H9 (cell line): Measurements from ENCODE around the gene SCAF4. TPM values are rescaled to one million over a fixed set of nuclear protein-coding genes. Genes with fewer than 3 reads are reported as not detected.

Experiments used
- DNase-seq: peaks from one replicate; pipeline ENCODE4 v3.0.0-alpha.2; 2017
- H2AFZ ChIP-seq: one replicate; pipeline ENCODE4 v1.6.1; 2013; ENCODE audit warnings: mild to moderate bottlenecking, low read length, control low read depth, moderate library complexity
- H2AK5ac ChIP-seq: 2 replicates; pipeline ENCODE4 v1.6.1; 2013; ENCODE audit warnings: low read length, control low read depth, mixed read lengths; ENCODE audit not compliant: insufficient read length
- H2BK120ac ChIP-seq: one replicate; pipeline ENCODE4 v1.6.1; 2013; ENCODE audit warnings: low read depth, mild to moderate bottlenecking, low read length, control low read depth, inconsistent platforms; ENCODE audit not compliant: poor library complexity, severe bottlenecking
- H2BK12ac ChIP-seq: 2 replicates; pipeline ENCODE4 v1.6.1; 2013; ENCODE audit warnings: low read length, control low read depth, mixed read lengths, low read depth; ENCODE audit not compliant: insufficient read length
- H2BK15ac ChIP-seq: 2 replicates; pipeline ENCODE4 v1.6.1; 2013; ENCODE audit warnings: low read depth, low read length, control low read depth
- H2BK20ac ChIP-seq: one replicate; pipeline ENCODE4 v1.6.1; 2013; ENCODE audit warnings: low read depth, mild to moderate bottlenecking, low read length, control low read depth, inconsistent platforms; ENCODE audit not compliant: poor library complexity, severe bottlenecking
- H2BK5ac ChIP-seq: 2 replicates; pipeline ENCODE4 v1.6.1; 2013; ENCODE audit warnings: low read length, control low read depth, mixed read lengths; ENCODE audit not compliant: insufficient read length
- H3K14ac ChIP-seq: 2 replicates; pipeline ENCODE4 v1.6.1; 2013; ENCODE audit warnings: low read length, control low read depth; ENCODE audit not compliant: insufficient read depth
- H3K18ac ChIP-seq: 2 replicates; pipeline ENCODE4 v1.6.1; 2013; ENCODE audit warnings: low read depth, mild to moderate bottlenecking, mixed read lengths, low read length, control low read depth; ENCODE audit not compliant: insufficient read length
- H3K23ac ChIP-seq: 2 replicates; pipeline ENCODE4 v1.6.1; 2013; ENCODE audit warnings: low read length, control low read depth, mixed read lengths, low read depth; ENCODE audit not compliant: insufficient read length
- H3K23me2 ChIP-seq: 2 replicates; pipeline ENCODE4 v1.6.1; 2013; ENCODE audit warnings: low read depth, mild to moderate bottlenecking, mixed read lengths, low read length, control low read depth; ENCODE audit not compliant: insufficient read length, poor library complexity, severe bottlenecking
- H3K27ac ChIP-seq: 2 replicates; pipeline ENCODE4 v1.5.1; 2013; ENCODE audit warnings: low read length, control low read depth, mixed read lengths, low read depth; ENCODE audit not compliant: insufficient read length
- H3K27me3 ChIP-seq: 2 replicates; pipeline ENCODE4 v1.6.1; 2013; ENCODE audit warnings: low read length, control low read depth, inconsistent platforms; ENCODE audit not compliant: insufficient read depth
- H3K4ac ChIP-seq: 2 replicates; pipeline ENCODE4 v1.6.1; 2013; ENCODE audit warnings: low read depth, mild to moderate bottlenecking, control low read depth, inconsistent platforms, low read length, moderate library complexity
- H3K4me1 ChIP-seq: 2 replicates; pipeline ENCODE4 v1.6.1; 2013; ENCODE audit warnings: low read length, control low read depth, inconsistent platforms; ENCODE audit not compliant: insufficient read depth
- H3K4me2 ChIP-seq: 2 replicates; pipeline ENCODE4 v1.6.1; 2013; ENCODE audit warnings: low read length, control low read depth, mixed read lengths; ENCODE audit not compliant: insufficient read length, insufficient read depth
- H3K56ac ChIP-seq: 2 replicates; pipeline ENCODE4 v1.6.1; 2013; ENCODE audit warnings: low read depth, mild to moderate bottlenecking, mixed read lengths, low read length, control low read depth; ENCODE audit not compliant: insufficient read length
- H3K79me1 ChIP-seq: 2 replicates; pipeline ENCODE4 v1.6.1; 2013; ENCODE audit warnings: low read depth, mild to moderate bottlenecking, moderate library complexity, low read length, control low read depth, inconsistent platforms; ENCODE audit not compliant: insufficient read depth, poor library complexity, severe bottlenecking
- H3K79me2 ChIP-seq: 2 replicates; pipeline ENCODE4 v1.6.1; 2013; ENCODE audit warnings: low read length, control low read depth, inconsistent platforms; ENCODE audit not compliant: insufficient read depth
- H3K9ac ChIP-seq: 2 replicates; pipeline ENCODE4 v1.6.1; 2013; ENCODE audit warnings: low read length, control low read depth, mixed read lengths; ENCODE audit not compliant: insufficient read length; ENCODE audit errors: extremely low read depth
- H3K9me3 ChIP-seq: one replicate; pipeline ENCODE4 v1.6.1; 2013; ENCODE audit warnings: low read depth, low read length, inconsistent platforms; ENCODE audit not compliant: control insufficient read depth
- H3T11ph ChIP-seq: one replicate; pipeline ENCODE4 v1.6.1; 2013; ENCODE audit warnings: mild to moderate bottlenecking, low read length, control low read depth, inconsistent platforms
- H4K20me1 ChIP-seq: one replicate; pipeline ENCODE4 v1.6.1; 2013; ENCODE audit not compliant: control insufficient read depth, insufficient read length, insufficient read depth
- H4K5ac ChIP-seq: 2 replicates; pipeline ENCODE4 v1.6.1; 2013; ENCODE audit warnings: low read depth, mild to moderate bottlenecking, mixed read lengths, low read length, control low read depth; ENCODE audit not compliant: insufficient read length
- H4K8ac ChIP-seq: replicated peaks from 2 replicates; pipeline ENCODE4 v1.6.1; 2013; ENCODE audit warnings: low read length, control low read depth, mixed read lengths, low read depth; ENCODE audit not compliant: insufficient read length
- H4K91ac ChIP-seq: 2 replicates; pipeline ENCODE4 v1.6.1; 2013; ENCODE audit warnings: low read depth, mild to moderate bottlenecking, moderate library complexity, mixed read lengths, low read length, control low read depth; ENCODE audit not compliant: insufficient read length
- H3K27ac Mint-ChIP-seq, 3 experiments: 2 replicates in 2 of 3; 3 replicates in 1 of 3; pipeline ENCODE4 v1.8.0; 2020 to 2021; ENCODE audit warnings: mixed read lengths in 3 of 3, mild to moderate bottlenecking in 1 of 3, moderate library complexity in 1 of 3
- H3K27me3 Mint-ChIP-seq: 2 replicates; pipeline ENCODE4 v1.8.0; 2021; ENCODE audit warnings: low read depth, mild to moderate bottlenecking, moderate library complexity, mixed read lengths
- H3K36me3 Mint-ChIP-seq, 3 experiments: 2 replicates in 2 of 3; 3 replicates in 1 of 3; pipeline ENCODE4 v1.8.0; 2020 to 2021; ENCODE audit warnings: low read depth in 3 of 3, mixed read lengths in 3 of 3; ENCODE audit not compliant: insufficient read depth in 1 of 3
- H3K4me1 Mint-ChIP-seq, 2 experiments: 2 replicates each; pipeline ENCODE4 v1.8.0; 2020; ENCODE audit warnings: mixed read lengths in 2 of 2
- H3K4me3 Mint-ChIP-seq, 2 experiments: 2 replicates in 1 of 2; 3 replicates in 1 of 2; pipeline ENCODE4 v1.8.0; 2020 to 2021; ENCODE audit warnings: mild to moderate bottlenecking in 2 of 2, mixed read lengths in 2 of 2, moderate library complexity in 1 of 2
- H3K9me3 Mint-ChIP-seq, 2 experiments: 2 replicates in 1 of 2; 3 replicates in 1 of 2; pipeline ENCODE4 v1.8.0; 2020; ENCODE audit warnings: mild to moderate bottlenecking in 2 of 2, mixed read lengths in 2 of 2, moderate library complexity in 1 of 2
- CTCF ChIP-seq: fragments of 200-600 bp; sonication (generic); conservative IDR thresholded peaks from 3 replicates; pipeline ENCODE4 v1.8.0; 2021; ENCODE audit warnings: antibody characterized with exemption, mild to moderate bottlenecking
- WGBS: extraction: QIAGEN DNeasy Blood & Tissue Kit; methylation state at CpG from one replicate; pipeline ENCODE4 v1.1.7; 2013; ENCODE audit warnings: missing lambda C conversion rate, low lambda C conversion rate, mixed read lengths; ENCODE audit not compliant: insufficient read length; ENCODE audit errors: extremely low coverage; 5-methylcytosine and 5-hydroxymethylcytosine counted together
- total RNA-seq: library from RNA; stranded (reverse); gene quantifications from 2 replicates; pipeline ENCODE4 v1.2.1, GENCODE V29; 2021

The SCAF4 gene
- total RNA-seq, 1 experiment from 2014 or later, result 76.8 TPM

- H3K9me3 ChIP-seq, result no peaks in the 10 kb centered on the region
- Mint-ChIP-seq H3K36me3 (peaks cover 0 to 9% (median 2%) of the 10 kb centered on the region in 3 experiments; a peak in 1 of 7 replicates), H3K27me3 (no peaks in the 10 kb centered on the region), H3K4me3 (no peak overlapping the region), H3K4me1 (no peaks in the 10 kb centered on the region), H3K9me3 (peaks cover 4 to 10% of the 10 kb centered on the region in 2 experiments; a peak in 4 of 5 replicates), H3K27ac (no peak overlapping the region)
- H3K79me1 ChIP-seq, result no peaks in the 10 kb centered on the region
- H3K23me2 ChIP-seq, result no peaks in the 10 kb centered on the region
- H3K79me2 ChIP-seq, result no peaks in the 10 kb centered on the region
- H3K27ac ChIP-seq, result no peak overlapping the region
- H4K8ac ChIP-seq, result no peak overlapping the region
- no peak overlapping the region for H2AK5ac ChIP-seq
- no peaks in the 10 kb centered on the region for H3K27me3 ChIP-seq
- WGBS, result no CpG with 5 or more reads among the region's 4 CpGs
- no peak overlapping the region for H3K56ac ChIP-seq
- no peak overlapping the region for H3K14ac ChIP-seq
- H3K23ac ChIP-seq, result no peak overlapping the region
- no peak overlapping the region for H3K4ac ChIP-seq
- no peak overlapping the region for H2BK12ac ChIP-seq
- H2BK5ac ChIP-seq, result no peak overlapping the region
- no peak overlapping the region for H2BK15ac ChIP-seq
- H3K18ac ChIP-seq, result no peak overlapping the region
- no peak overlapping the region for H3T11ph ChIP-seq
- DNase-seq, result no peak
- no peak overlapping the region for H4K91ac ChIP-seq
- no peak overlapping the region for H4K5ac ChIP-seq
- H3K4me1 ChIP-seq, result no peaks in the 10 kb centered on the region
- no peak overlapping the region for H2AFZ ChIP-seq
- H3K9ac ChIP-seq, result no peak overlapping the region
- H3K4me2 ChIP-seq, result no peak overlapping the region
- H2BK20ac ChIP-seq, result no peak overlapping the region
- TF ChIP-seq CTCF, result no peak
- no peaks in the 10 kb centered on the region for H4K20me1 ChIP-seq
- no peak overlapping the region for H2BK120ac ChIP-seq
Measured at GRCh38 chr21:31644643-31645042, 87.3 kb downstream of the SCAF4 start.
